ENCODE results near the gene STARD7.

STARD7 gene

DNA sequence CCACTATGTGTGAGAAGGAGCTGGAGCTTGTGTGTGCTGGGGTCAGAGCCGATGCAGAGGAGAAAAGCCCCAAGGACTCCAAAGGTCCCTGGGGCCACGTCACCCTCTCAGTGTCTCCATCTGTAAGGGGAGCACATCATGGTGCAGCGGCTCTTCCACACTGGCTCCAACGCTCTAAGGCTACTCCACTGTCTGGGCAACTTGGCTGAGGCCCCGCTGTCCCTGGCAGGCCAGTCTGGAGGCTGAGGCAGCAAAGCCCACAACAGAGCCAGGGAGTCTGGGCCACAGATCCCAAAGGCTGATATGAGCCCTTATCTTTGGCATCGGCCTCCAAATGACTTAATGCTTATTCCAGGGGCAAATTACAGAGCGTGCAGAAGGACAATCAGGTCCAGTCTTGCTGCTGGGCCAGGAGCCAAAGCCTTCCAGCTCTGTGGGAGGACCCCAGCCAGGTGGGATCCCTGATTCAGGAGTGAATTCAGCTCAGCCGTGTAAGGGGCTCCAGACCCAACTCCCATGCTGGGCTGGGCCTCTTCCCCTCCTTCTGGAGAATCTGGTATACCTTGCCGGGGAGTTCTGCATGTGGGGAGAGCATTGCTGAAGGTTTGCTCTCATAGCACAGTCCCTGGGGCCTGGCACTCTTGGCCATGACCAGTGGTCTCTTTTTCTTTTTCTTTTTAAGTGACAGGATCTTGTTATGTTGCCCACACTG lies 61.6 kb downstream of the STARD7 start:
- H3K4me3 ChIP-seq (ENCODE audit: control insufficient read depth, low read depth, low read length), result no peak overlapping the region
- TF ChIP-seq CTCF (IDR thresholded peaks at IDR 0.05; ENCODE audit: control insufficient read depth, insufficient read depth, low read depth, low read length, missing control alignments), result no peak
- DNase-seq (ENCODE audit: low read depth), result no peak

DNA sequence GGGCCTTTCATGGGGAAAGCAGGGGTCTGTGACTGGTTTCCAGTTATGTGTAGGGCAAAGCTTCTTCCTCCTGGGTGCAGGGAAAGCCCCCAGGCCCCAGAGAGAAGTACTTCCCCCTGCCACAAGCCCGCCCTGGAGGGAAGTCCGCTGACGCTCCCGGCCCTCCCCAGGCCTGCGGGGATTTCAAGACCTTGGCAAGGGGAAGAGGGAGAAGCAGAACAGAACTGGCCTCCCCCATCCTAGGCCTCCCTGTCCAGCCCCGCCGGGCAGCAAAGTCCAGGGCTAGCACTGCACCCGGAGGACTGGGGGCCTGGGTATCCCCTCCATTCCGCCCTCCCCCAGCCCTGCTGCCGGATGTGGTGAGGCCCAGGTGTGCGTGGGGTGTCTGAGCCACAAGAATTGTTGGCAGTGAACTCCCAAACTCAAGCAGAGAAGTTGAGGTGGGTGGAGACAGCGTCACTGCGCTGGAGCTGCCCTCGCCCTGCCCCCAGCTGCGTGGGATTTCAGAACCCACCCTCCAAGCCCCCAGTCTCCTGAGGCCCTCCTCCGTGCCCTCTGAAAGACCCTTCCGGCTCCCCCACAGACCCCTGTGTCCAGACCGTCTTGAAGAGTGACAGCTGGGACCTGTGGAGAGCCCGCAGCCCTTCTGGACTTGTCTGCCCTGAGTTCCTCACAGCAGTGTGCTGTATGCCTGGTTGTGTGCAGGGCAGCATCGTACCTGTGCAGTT lies 62.3 kb downstream of the STARD7 start:
- no peak overlapping the region for H3K4me3 ChIP-seq (ENCODE audit: control insufficient read depth, low read depth, low read length)
- TF ChIP-seq CTCF (IDR thresholded peaks at IDR 0.05; ENCODE audit: control insufficient read depth, insufficient read depth, low read depth, low read length, missing control alignments), result no peak
- no peak for DNase-seq (ENCODE audit: low read depth)

DNA sequence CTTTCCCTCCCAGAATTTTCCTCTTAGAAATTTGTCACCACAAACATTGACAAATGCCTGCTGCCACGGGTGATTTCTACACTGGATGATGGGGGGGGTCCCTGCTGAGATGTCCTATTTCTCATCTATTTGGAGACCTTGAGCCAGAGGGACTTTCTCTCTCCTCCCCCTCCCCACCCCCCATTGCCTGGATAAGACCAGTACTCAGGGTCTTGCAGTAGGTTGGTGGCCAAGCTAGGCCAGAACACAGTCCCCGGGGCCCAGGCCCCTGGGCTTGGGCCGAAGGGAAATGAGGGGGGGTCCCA lies 62.8 kb downstream of the STARD7 start:
- TF ChIP-seq CTCF (IDR thresholded peaks at IDR 0.05; ENCODE audit: control insufficient read depth, insufficient read depth, low read depth, low read length, missing control alignments), result no peak
- no peak for DNase-seq (ENCODE audit: low read depth)
- H3K4me3 ChIP-seq (ENCODE audit: control insufficient read depth, low read depth, low read length), result no peak overlapping the region

GRCh38 chr2:96145036-96145847 lies 63.4 kb downstream of the STARD7 start, which contains the start of gene DUSP2:
DUSP2 (minus strand) TSS chr2:96145440; CDS start chr2:96145354, 86 bp downstream.
- DNase-seq (ENCODE audit: low read depth), result no peak
- peak within 1 kb of the TSS; percentile 38 for H3K4me3 ChIP-seq (ENCODE audit: control insufficient read depth, low read depth, low read length)

GRCh38 chr2:96144481-96145035 lies 64.1 kb downstream of the STARD7 start:
- no peak for DNase-seq (ENCODE audit: low read depth)
- H3K4me3 ChIP-seq (ENCODE audit: control insufficient read depth, low read depth, low read length), result peak overlapping the region; percentile 28
- no peak for TF ChIP-seq CTCF (IDR thresholded peaks at IDR 0.05; ENCODE audit: control insufficient read depth, insufficient read depth, low read depth, low read length, missing control alignments)

More at GRCh38 chr2:96145036-96145847, 63.4 kb downstream of the STARD7 start, which contains the start of gene DUSP2:
- TF ChIP-seq CTCF (IDR thresholded peaks at IDR 0.05; ENCODE audit: control insufficient read depth, insufficient read depth, low read depth, low read length, missing control alignments), result no peak

DNA sequence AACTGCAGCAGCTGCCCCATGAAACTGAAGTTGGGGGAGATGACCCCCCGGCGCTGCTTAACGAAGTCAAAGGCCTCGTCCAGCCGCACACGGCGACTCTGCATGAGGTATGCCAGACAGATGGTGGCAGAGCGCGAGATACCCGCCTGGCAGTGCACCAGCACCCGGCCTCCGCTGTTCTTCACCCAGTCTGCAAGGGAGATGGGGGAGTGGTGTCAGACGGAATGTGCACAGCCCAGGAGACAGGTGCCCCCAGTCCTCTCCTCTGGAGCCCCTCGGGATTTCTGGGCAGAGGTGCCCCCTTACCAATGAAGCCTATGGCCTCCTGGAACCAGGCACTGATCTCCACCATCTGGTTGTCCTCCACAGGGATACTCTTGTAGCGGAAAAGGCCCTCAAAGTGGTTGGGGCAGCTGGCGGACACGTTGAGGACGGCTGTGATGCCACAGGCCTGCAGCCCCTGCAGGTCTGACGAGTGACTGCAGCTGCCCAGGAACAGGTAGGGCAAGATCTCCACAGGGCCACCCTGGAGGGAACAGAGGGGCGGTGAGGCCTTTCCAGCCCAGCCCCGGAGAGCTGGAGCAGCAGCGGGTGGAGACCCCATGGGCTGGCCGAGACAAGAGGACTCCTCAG lies 64.7 kb downstream of the STARD7 start:
- TF ChIP-seq CTCF (IDR thresholded peaks at IDR 0.05; ENCODE audit: control insufficient read depth, insufficient read depth, low read depth, low read length, missing control alignments), result peak; percentile 3
- no peak for DNase-seq (ENCODE audit: low read depth)
- peak overlapping the region; percentile 28; the same call in 1 of the 2 replicates for H3K4me3 ChIP-seq (ENCODE audit: control insufficient read depth, low read depth, low read length)

All from AG09309 (cell line).